ENCODE results near the gene PRSS57.

The PRSS57 gene

GRCh38 chr19:648904-649801 is 46.1 kb downstream of the PRSS57 start:
- DNase-seq (ENCODE audit: extremely low read depth, low read depth): no peak
- no peak for TF ChIP-seq CTCF (IDR thresholded peaks at IDR 0.05; ENCODE audit: low read depth, low read length)

- no peak for DNase-seq (ENCODE audit: extremely low read depth, low read depth)
- no peak for TF ChIP-seq CTCF (IDR thresholded peaks at IDR 0.05; ENCODE audit: low read depth, low read length)
Measured at GRCh38 chr19:648305-648704, 46.9 kb downstream of the PRSS57 start.

- no peak for TF ChIP-seq CTCF (IDR thresholded peaks at IDR 0.05; ENCODE audit: low read depth, low read length)
- no peak for DNase-seq (ENCODE audit: extremely low read depth, low read depth)
Measured at GRCh38 chr19:647566-648284, 47.5 kb downstream of the PRSS57 start.

- DNase-seq (ENCODE audit: extremely low read depth, low read depth): no peak
- TF ChIP-seq CTCF (IDR thresholded peaks at IDR 0.05; ENCODE audit: low read depth, low read length): no peak
Measured at GRCh38 chr19:646779-647565, 48.3 kb downstream of the PRSS57 start.

GRCh38 chr19:645912-646778 is 49.1 kb downstream of the PRSS57 start:
- no peak for DNase-seq (ENCODE audit: extremely low read depth, low read depth)
- no peak for TF ChIP-seq CTCF (IDR thresholded peaks at IDR 0.05; ENCODE audit: low read depth, low read length)

GRCh38 chr19:644789-645188 is 50.5 kb downstream of the PRSS57 start:
- no peak for DNase-seq (ENCODE audit: extremely low read depth, low read depth)
- TF ChIP-seq CTCF (IDR thresholded peaks at IDR 0.05; ENCODE audit: low read depth, low read length): no peak

All from AG09319 (cell line).